SK-N-SH (cell line): ENCODE results near the gene YY1. TPM values are rescaled to one million over a fixed set of nuclear protein-coding genes. Genes with fewer than 3 reads are reported as not detected.
"Not testable (repeated sequence)": the region's sequence is repeated elsewhere in the genome, so short reads cannot be mapped to it uniquely, and the experiment has no call there.

Experiments used
- CTCF ChIA-PET: fragments of 300-600, 350-600 bp; formaldehyde crosslinking; extraction: SDS; loops from one replicate; lab custom pipeline; 2021; lab: Yijun Ruan, JAX
- POLR2A ChIA-PET: fragments of 350-600 bp; sonication (Branson Sonifier 250); formaldehyde crosslinking; extraction: SDS; loops from one replicate; lab custom pipeline; 2020; ENCODE audit warnings: antibody characterized with exemption, inconsistent platforms; lab: Yijun Ruan, JAX
- DNase-seq: peaks from one replicate; pipeline ENCODE4 v3.0.0; 2012
- H2AFZ ChIP-seq: fragments of 200-600 bp; sonication (generic); 2 replicates; pipeline ENCODE4 v1.8.1; 2016; ENCODE audit warnings: antibody characterized with exemption, mild to moderate bottlenecking, low read depth
- H3F3A ChIP-seq: fragments of 200-600 bp; sonication (generic); replicated peaks from 2 replicates; pipeline ENCODE3; 2016; ENCODE audit warnings: antibody characterized with exemption, mild to moderate bottlenecking; ENCODE audit not compliant: insufficient read depth
- H3K27ac ChIP-seq, 2 experiments: fragments of 200-500 bp in 1 of 2; fragments of 200-600 bp in 1 of 2; sonication (Bioruptor generic) in 1 of 2; sonication (generic), shearing (Covaris generic) in 1 of 2; 2 replicates each; pipeline versions ENCODE4 v1.5.1 to v1.6.1; 2014 to 2016; ENCODE audit warnings: low read depth in 2 of 2, inconsistent platforms in 1 of 2, low read length in 1 of 2, mild to moderate bottlenecking in 1 of 2, mixed read lengths in 1 of 2
- H3K27me3 ChIP-seq: fragments of 200-600 bp; sonication (generic), shearing (Covaris generic); 2 replicates; pipeline ENCODE4 v1.6.1; 2016; ENCODE audit warnings: mixed run types; ENCODE audit not compliant: insufficient read depth
- H3K36me3 ChIP-seq, 2 experiments: fragments of 200-500 bp in 1 of 2; fragments of 200-600 bp in 1 of 2; sonication (Bioruptor generic) in 1 of 2; sonication (generic) in 1 of 2; replicated peaks in 1 of 2; 2 replicates each; pipeline versions ENCODE3 to v1.5.1; 2014 to 2016; ENCODE audit warnings: low read length in 1 of 2, mild to moderate bottlenecking in 1 of 2; ENCODE audit not compliant: insufficient read depth in 2 of 2, control insufficient read depth in 1 of 2
- H3K4me1 ChIP-seq, 2 experiments: fragments of 200-500 bp in 1 of 2; fragments of 200-600 bp in 1 of 2; sonication (Bioruptor generic) in 1 of 2; sonication (generic), shearing (Covaris generic) in 1 of 2; 2 replicates each; pipeline versions ENCODE4 v1.5.1 to v1.6.1; 2014 to 2016; ENCODE audit warnings: low read depth in 1 of 2, low read length in 1 of 2, mixed run types in 1 of 2; ENCODE audit not compliant: insufficient read depth in 2 of 2, control insufficient read depth in 1 of 2
- H3K4me2 ChIP-seq: fragments of 200-600 bp; sonication (generic), shearing (Covaris generic); 2 replicates; pipeline ENCODE4 v1.6.1; 2017; ENCODE audit warnings: mixed run types
- H3K4me3 ChIP-seq, 2 experiments: fragments of 200-500 bp in 1 of 2; fragments of 200-600 bp in 1 of 2; sonication (Bioruptor generic) in 1 of 2; sonication (generic), shearing (Covaris generic) in 1 of 2; 2 replicates each; pipeline versions ENCODE4 v1.5.1 to v1.8.1; 2014 to 2016; ENCODE audit warnings: low read depth in 2 of 2, inconsistent platforms in 1 of 2, low read length in 1 of 2, mild to moderate bottlenecking in 1 of 2, mixed read lengths in 1 of 2, moderate library complexity in 1 of 2
- H3K79me2 ChIP-seq: fragments of 200-600 bp; sonication (generic); 2 replicates; pipeline ENCODE4 v1.8.1; 2017; ENCODE audit warnings: mild to moderate bottlenecking; ENCODE audit not compliant: insufficient read depth
- H3K9ac ChIP-seq: fragments of 200-600 bp; sonication (generic); 2 replicates; pipeline ENCODE4 v1.6.1; 2017; ENCODE audit warnings: mixed run types
- H3K9me2 ChIP-seq: fragments of 200-600 bp; sonication (generic); 2 replicates; pipeline ENCODE4 v1.6.1; 2017; ENCODE audit warnings: mixed run types
- H3K9me3 ChIP-seq: fragments of 200-600 bp; sonication (generic); 2 replicates; pipeline ENCODE4 v1.6.1; 2017; ENCODE audit warnings: mixed run types, mild to moderate bottlenecking, moderate library complexity
- H4K20me1 ChIP-seq: fragments of 200-600 bp; sonication (generic); 2 replicates; pipeline ENCODE4 v1.6.1; 2017; ENCODE audit warnings: mild to moderate bottlenecking, mixed run types; ENCODE audit not compliant: insufficient read depth
- ELF1 ChIP-seq: IDR thresholded peaks from 2 replicates; pipeline ENCODE4 v1.4.0; 2012
- EP300 ChIP-seq, 2 experiments: IDR thresholded peaks; 2 replicates each; pipeline versions ENCODE4 v1.4.0 to v1.6.1; 2012; ENCODE audit warnings: borderline replicate concordance in 1 of 2, low read depth in 1 of 2, low read length in 1 of 2
- EZH2phosphoT487 ChIP-seq: fragments of 200-600 bp; sonication (generic); IDR thresholded peaks from 2 replicates; pipeline ENCODE4 v1.6.1; 2017; ENCODE audit warnings: low read depth, mixed run types, mild to moderate bottlenecking, antibody characterized with exemption, moderate library complexity, borderline replicate concordance
- FOSL2 ChIP-seq: IDR thresholded peaks from 2 replicates; pipeline ENCODE4 v1.4.0; 2012; ENCODE audit warnings: low read depth, mild to moderate bottlenecking, moderate library complexity, borderline replicate concordance
- FOXJ3 ChIP-seq: sonication (generic); formaldehyde crosslinking; IDR thresholded peaks from 2 replicates; pipeline ENCODE4 v1.5.1; 2020; ENCODE audit warnings: mild to moderate bottlenecking, missing genetic modification reagents
- FOXM1 ChIP-seq: IDR thresholded peaks from 2 replicates; pipeline ENCODE4 v1.4.0; 2012; ENCODE audit warnings: low read depth, mild to moderate bottlenecking
- GABPA ChIP-seq: IDR thresholded peaks from 2 replicates; pipeline ENCODE4 v1.4.0; 2012; ENCODE audit warnings: low read depth, mild to moderate bottlenecking
- GATA2 ChIP-seq: sonication (generic); formaldehyde crosslinking; IDR thresholded peaks from 2 replicates; pipeline ENCODE4 v1.5.0; 2020; ENCODE audit warnings: mild to moderate bottlenecking, missing genetic modification reagents
- MEF2A ChIP-seq: IDR thresholded peaks from 2 replicates; pipeline ENCODE4 v1.4.0; 2012; ENCODE audit warnings: low read depth, borderline replicate concordance
- NFIC ChIP-seq: IDR thresholded peaks from 2 replicates; pipeline ENCODE4 v1.4.0; 2012; ENCODE audit warnings: borderline replicate concordance
- NRF1 ChIP-seq: IDR thresholded peaks from 2 replicates; pipeline ENCODE4 v1.6.1; 2012; ENCODE audit warnings: low read depth, mild to moderate bottlenecking, low read length
- RCOR1 ChIP-seq: fragments of 150-350 bp; IDR thresholded peaks from 2 replicates; pipeline ENCODE4 v1.6.1; 2017; ENCODE audit warnings: antibody characterized with exemption, low read length
- RFX5 ChIP-seq: IDR thresholded peaks from 2 replicates; pipeline ENCODE4 v1.6.1; 2012; ENCODE audit warnings: mild to moderate bottlenecking, improper control_type of control experiment, low read length
- RXRA ChIP-seq: IDR thresholded peaks from 2 replicates; pipeline ENCODE4 v1.4.0; 2012; ENCODE audit warnings: low read depth, mild to moderate bottlenecking, borderline replicate concordance
- SMC3 ChIP-seq: IDR thresholded peaks from 2 replicates; pipeline ENCODE4 v1.6.1; 2012; ENCODE audit warnings: low read depth, low read length, improper control_type of control experiment
- TCF12 ChIP-seq: IDR thresholded peaks from 2 replicates; pipeline ENCODE4 v1.4.0; 2012
- TEAD4 ChIP-seq: IDR thresholded peaks from 2 replicates; pipeline ENCODE4 v1.4.0; 2012; ENCODE audit warnings: mild to moderate bottlenecking, borderline replicate concordance; ENCODE audit not compliant: insufficient read depth
- YY1 ChIP-seq: IDR thresholded peaks from 2 replicates; pipeline ENCODE4 v1.4.0; 2012; ENCODE audit warnings: low read depth, mild to moderate bottlenecking
- WGBS: methylation state at CpG from one replicate; pipeline ENCODE4 v1.1.6; 2017; ENCODE audit warnings: low lambda C conversion rate; 5-methylcytosine and 5-hydroxymethylcytosine counted together
- polyA plus RNA-seq, 3 experiments: library from polyadenylated mRNA; depleted of rRNA; stranded (reverse); fragments of >200 nt; gene quantifications; 2 replicates each; pipeline ENCODE4 v1.2.3, GENCODE V29; 2012
- TF ChIP-seq, protein P1 (sequence below): fragments of 200-600 bp; sonication (generic); IDR thresholded peaks from 2 replicates; pipeline ENCODE4 v1.6.1; 2017; ENCODE audit warnings: antibody characterized with exemption, mild to moderate bottlenecking, moderate library complexity
- TF ChIP-seq, protein P2 (sequence below): fragments of 150-350 bp; IDR thresholded peaks from 2 replicates; pipeline ENCODE4 v1.6.1; 2017; ENCODE audit warnings: antibody characterized with exemption, low read length, low read depth, borderline replicate concordance
- TF ChIP-seq, protein P3 (sequence below): IDR thresholded peaks from 2 replicates; pipeline ENCODE4 v1.4.0; 2012; ENCODE audit warnings: low read depth

The YY1 gene
- polyA plus RNA-seq, 1 of the 3 experiments (the other 2 are of a cell fraction) = 18.1 TPM

DNA sequence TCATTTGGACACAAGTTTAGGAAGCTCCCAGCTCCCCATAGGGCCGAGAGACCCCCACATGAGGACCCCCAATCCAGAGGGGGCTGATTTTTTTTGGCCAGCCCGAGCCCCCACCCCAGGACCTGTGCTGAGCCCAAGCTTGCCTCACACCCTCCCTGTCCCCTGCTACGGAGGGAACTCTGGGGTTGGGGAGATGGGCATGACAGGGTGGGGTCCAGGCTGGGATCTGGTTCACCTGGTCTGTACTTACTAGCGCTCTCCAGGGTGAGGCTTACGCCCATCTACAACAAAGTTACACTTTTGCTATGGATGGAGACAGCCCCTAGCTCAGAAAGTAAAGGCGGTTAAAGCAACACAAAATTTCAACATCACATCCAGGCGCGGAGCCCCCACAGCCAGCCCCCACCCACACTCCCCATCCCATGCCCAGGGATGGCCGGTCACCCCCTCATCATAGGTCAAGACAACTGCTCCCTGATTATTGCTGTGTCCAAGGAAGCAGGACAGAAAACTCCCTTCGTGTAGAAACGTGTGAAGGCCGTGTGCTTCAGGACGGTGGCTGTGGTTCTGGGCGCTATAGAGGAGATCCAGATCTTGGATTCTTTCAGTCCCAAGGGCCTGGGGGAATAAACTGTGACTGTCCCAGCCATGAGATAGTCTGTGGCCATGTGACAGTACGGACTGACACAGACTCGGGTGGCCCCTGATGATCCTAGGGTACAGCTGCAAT is 56.6 kb downstream of the YY1 start:
- TF ChIP-seq GATA2 (no peak), RCOR1 (no peak), ELF1 (no peak), MEF2A (no peak), FOXM1 (no peak), RXRA (no peak), YY1 (no peak), FOSL2 (no peak), TCF12 (no peak), EZH2phosphoT487 (no peak), SMC3 (no peak), NRF1 (no peak)
- TF ChIP-seq, protein P1, sequence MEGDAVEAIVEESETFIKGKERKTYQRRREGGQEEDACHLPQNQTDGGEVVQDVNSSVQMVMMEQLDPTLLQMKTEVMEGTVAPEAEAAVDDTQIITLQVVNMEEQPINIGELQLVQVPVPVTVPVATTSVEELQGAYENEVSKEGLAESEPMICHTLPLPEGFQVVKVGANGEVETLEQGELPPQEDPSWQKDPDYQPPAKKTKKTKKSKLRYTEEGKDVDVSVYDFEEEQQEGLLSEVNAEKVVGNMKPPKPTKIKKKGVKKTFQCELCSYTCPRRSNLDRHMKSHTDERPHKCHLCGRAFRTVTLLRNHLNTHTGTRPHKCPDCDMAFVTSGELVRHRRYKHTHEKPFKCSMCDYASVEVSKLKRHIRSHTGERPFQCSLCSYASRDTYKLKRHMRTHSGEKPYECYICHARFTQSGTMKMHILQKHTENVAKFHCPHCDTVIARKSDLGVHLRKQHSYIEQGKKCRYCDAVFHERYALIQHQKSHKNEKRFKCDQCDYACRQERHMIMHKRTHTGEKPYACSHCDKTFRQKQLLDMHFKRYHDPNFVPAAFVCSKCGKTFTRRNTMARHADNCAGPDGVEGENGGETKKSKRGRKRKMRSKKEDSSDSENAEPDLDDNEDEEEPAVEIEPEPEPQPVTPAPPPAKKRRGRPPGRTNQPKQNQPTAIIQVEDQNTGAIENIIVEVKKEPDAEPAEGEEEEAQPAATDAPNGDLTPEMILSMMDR = no peak
- TF ChIP-seq, protein P2, sequence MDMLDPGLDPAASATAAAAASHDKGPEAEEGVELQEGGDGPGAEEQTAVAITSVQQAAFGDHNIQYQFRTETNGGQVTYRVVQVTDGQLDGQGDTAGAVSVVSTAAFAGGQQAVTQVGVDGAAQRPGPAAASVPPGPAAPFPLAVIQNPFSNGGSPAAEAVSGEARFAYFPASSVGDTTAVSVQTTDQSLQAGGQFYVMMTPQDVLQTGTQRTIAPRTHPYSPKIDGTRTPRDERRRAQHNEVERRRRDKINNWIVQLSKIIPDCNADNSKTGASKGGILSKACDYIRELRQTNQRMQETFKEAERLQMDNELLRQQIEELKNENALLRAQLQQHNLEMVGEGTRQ = no peak
- peaks cover 0 to 3% of the 10 kb centered on the region in 2 experiments; a peak in 1 of 4 replicates for H3K4me1 ChIP-seq
- H3K4me2 ChIP-seq = no peak overlapping the region
- H3K9me2 ChIP-seq = no peaks in the 10 kb centered on the region
- H3K4me3 ChIP-seq = no peak overlapping the region
- H2AFZ ChIP-seq = no peak overlapping the region
- H3K27ac ChIP-seq = no peak overlapping the region
- no peak overlapping the region for H3K9ac ChIP-seq
- H3K9me3 ChIP-seq = no peaks in the 10 kb centered on the region
- ChIA-PET POLR2A (no interaction called here), CTCF (interaction anchor here (1.4 to 3.7 kb wide), 3 partner anchors 9 to 82 kb away, joined by 6 to 40 read pairs (median 10); no protein-coding TSS in a partner anchor)
- WGBS = 96% methylated on average over 8 of the region's 16 CpGs
- H3K36me3 ChIP-seq = peaks cover 0 to 21% of the 10 kb centered on the region in 2 experiments
- DNase-seq = no peak
- peaks cover 14% of the 10 kb centered on the region for H3K79me2 ChIP-seq
- H3K27me3 ChIP-seq = no peaks in the 10 kb centered on the region
- H3F3A ChIP-seq = peaks cover under 1% of the 10 kb centered on the region
- H4K20me1 ChIP-seq = peaks cover 14% of the 10 kb centered on the region; the same call in 1 of the 2 replicates

DNA sequence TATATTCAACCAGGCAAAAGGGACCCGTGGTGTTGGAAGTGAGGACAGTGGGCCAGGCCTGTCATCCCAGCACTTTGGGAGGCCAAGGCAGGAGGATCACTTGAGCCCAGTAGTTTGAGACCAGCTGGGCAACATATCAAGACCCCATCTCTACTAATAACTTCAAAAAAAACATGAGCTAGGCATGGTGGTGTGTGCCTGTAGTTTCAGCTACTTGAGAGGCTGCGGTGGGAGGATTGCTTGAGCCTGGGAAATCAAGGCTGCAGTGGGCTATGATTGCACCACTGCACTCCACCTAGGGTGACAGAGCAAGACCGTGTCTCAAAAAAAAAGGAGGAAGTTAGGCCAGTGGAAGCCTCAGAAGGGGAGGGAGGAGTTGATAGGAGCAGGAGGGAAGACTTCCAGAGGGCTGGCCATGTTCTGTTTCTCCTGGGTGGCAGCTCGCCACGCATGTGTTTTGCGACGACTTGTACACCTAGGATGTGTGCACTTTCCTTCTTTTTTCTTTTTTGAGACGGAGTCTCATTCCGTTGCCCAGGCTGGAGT is 57.2 kb downstream of the YY1 start:
- CTCF ChIA-PET = interaction anchor here (1.3 to 3.7 kb wide), 3 partner anchors 11 to 81 kb away, joined by 3 to 40 read pairs (median 6); no protein-coding TSS in a partner anchor
- no peak for DNase-seq

DNA sequence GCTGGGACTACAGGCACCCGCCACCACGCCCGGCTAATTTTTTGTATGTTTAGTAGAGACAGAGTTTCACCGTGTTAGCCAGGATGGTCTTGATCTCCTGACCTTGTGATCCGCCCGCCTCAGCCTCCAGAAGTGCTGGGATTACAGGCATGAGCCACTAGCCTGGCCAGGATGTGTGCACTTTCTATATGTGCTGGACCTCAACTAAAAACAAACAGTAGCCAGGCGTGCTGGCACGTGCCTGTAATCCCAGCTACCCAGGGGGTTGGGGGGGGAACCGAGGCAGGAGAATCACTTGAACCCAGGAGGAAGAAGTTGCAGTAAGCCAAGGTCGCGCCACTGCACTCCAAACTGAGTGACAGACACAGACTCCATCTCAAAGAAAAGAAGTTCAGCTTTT is 57.8 kb downstream of the YY1 start:
- H3K9ac ChIP-seq, H3K36me3 ChIP-seq, H2AFZ ChIP-seq, H3K27me3 ChIP-seq, DNase-seq, H3K27ac ChIP-seq, H3K4me3 ChIP-seq, POLR2A ChIA-PET, H3K9me3 ChIP-seq, H3F3A ChIP-seq, H3K9me2 ChIP-seq, H3K4me2 ChIP-seq, H3K4me1 ChIP-seq: not testable (repeated sequence)
- peaks cover 22% of the 10 kb centered on the region for H3K79me2 ChIP-seq
- H4K20me1 ChIP-seq = peaks cover 11% of the 10 kb centered on the region; the same call in 1 of the 2 replicates
- WGBS = 95% methylated on average over 11 of the region's 11 CpGs
- CTCF ChIA-PET = interaction anchor here (1.3 to 3.7 kb wide), 2 partner anchors 12 to 81 kb away, joined by 3 to 40 read pairs; no protein-coding TSS in a partner anchor

More for the DNA sequence above, 57.2 kb downstream of the YY1 start:
- H3K9ac ChIP-seq = no peak overlapping the region
- H3K9me2 ChIP-seq = no peaks in the 10 kb centered on the region
- H3F3A ChIP-seq = peaks cover 2% of the 10 kb centered on the region
- peaks cover 18% of the 10 kb centered on the region for H3K79me2 ChIP-seq
- H3K4me2 ChIP-seq = no peak overlapping the region
- no peaks in the 10 kb centered on the region for H3K9me3 ChIP-seq
- H2AFZ ChIP-seq = no peak overlapping the region
- WGBS = 89% methylated on average over 8 of the region's 9 CpGs
- peaks cover 0 to 15% of the 10 kb centered on the region in 2 experiments for H3K36me3 ChIP-seq
- no peaks in the 10 kb centered on the region; a peak in 1 of 4 replicates for H3K4me1 ChIP-seq
- POLR2A ChIA-PET = no interaction called here
- H4K20me1 ChIP-seq = peaks cover 11% of the 10 kb centered on the region; the same call in 1 of the 2 replicates
- no peak for TF ChIP-seq NFIC
- TF ChIP-seq FOXJ3 = no peak
- TF ChIP-seq GATA2 = no peak
- no peak for TF ChIP-seq FOXM1
- TF ChIP-seq GABPA = no peak
- TF ChIP-seq RXRA = no peak
- TF ChIP-seq TCF12 = no peak
- no peak for TF ChIP-seq RFX5
- TF ChIP-seq YY1 = no peak
- TF ChIP-seq EZH2phosphoT487 = no peak
- TF ChIP-seq MEF2A = no peak
- TF ChIP-seq, protein P3, sequence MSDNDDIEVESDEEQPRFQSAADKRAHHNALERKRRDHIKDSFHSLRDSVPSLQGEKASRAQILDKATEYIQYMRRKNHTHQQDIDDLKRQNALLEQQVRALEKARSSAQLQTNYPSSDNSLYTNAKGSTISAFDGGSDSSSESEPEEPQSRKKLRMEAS = no peak
- no peak for TF ChIP-seq EP300 (IDR thresholded peaks at IDR 0.05; ENCODE audit: borderline replicate concordance in 1 of 2, low read depth in 1 of 2, low read length in 1 of 2)
- no peak for TF ChIP-seq TEAD4
- no peak for TF ChIP-seq FOSL2
- no peak for TF ChIP-seq SMC3
- TF ChIP-seq, all 33 proteins: peak for 0
- Histone ChIP-seq H3K4me3 (no peak overlapping the region), H3K27me3 (no peaks in the 10 kb centered on the region), H3K27ac (no peak overlapping the region)
